ENCODE data around the gene S100A14.
"Not testable (repeated sequence)": the region's sequence is repeated elsewhere in the genome, so short reads cannot be mapped to it uniquely, and the experiment has no call there.

The S100A14 gene

GRCh38 chr1:153642161-153642560 lies 26.0 kb upstream of the S100A14 start:
- TF ChIP-seq SPI1 (IDR thresholded peaks at IDR 0.05; ENCODE audit: borderline replicate concordance, low read depth) = no peak
- TF ChIP-seq CTCF (IDR thresholded peaks at IDR 0.05; ENCODE audit: insufficient read depth, low read length) = no peak
- TF ChIP-seq GABPA (IDR thresholded peaks at IDR 0.05; ENCODE audit: low read depth) = no peak
- DNase-seq (ENCODE audit: low read depth in 1 of 2, low spot score in 1 of 2) = no peak
- H3K27me3 ChIP-seq (ENCODE audit: insufficient read depth, poor library complexity, severe bottlenecking) = no peaks in the 10 kb centered on the region

DNA sequence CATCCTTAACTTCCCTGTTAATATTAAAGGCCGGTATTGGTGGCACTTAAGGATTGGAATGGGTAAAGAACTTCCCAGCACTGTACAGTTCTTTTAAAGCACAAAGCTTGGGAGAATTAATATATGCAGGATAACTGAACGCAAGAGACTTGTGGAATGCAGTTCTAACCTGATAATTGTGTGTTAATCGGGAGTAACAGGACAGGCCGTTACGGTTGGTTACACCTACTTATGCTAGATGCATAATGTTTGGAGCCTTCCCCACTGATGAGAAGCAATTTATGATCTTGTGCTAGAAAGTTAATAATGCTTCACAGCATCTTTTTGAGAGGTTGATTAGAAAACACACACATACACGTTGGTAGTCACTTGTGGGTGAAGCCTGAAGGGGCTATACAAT lies 24.7 kb upstream of the S100A14 start:
- TF ChIP-seq GABPA (IDR thresholded peaks at IDR 0.05; ENCODE audit: low read depth) (no peak), CTCF (IDR thresholded peaks at IDR 0.05; ENCODE audit: insufficient read depth, low read length) (no peak), SPI1 (IDR thresholded peaks at IDR 0.05; ENCODE audit: borderline replicate concordance, low read depth) (no peak), POLR2AphosphoS5 (IDR thresholded peaks at IDR 0.05; ENCODE audit: low read depth) (no peak)
- TF ChIP-seq, protein P1, sequence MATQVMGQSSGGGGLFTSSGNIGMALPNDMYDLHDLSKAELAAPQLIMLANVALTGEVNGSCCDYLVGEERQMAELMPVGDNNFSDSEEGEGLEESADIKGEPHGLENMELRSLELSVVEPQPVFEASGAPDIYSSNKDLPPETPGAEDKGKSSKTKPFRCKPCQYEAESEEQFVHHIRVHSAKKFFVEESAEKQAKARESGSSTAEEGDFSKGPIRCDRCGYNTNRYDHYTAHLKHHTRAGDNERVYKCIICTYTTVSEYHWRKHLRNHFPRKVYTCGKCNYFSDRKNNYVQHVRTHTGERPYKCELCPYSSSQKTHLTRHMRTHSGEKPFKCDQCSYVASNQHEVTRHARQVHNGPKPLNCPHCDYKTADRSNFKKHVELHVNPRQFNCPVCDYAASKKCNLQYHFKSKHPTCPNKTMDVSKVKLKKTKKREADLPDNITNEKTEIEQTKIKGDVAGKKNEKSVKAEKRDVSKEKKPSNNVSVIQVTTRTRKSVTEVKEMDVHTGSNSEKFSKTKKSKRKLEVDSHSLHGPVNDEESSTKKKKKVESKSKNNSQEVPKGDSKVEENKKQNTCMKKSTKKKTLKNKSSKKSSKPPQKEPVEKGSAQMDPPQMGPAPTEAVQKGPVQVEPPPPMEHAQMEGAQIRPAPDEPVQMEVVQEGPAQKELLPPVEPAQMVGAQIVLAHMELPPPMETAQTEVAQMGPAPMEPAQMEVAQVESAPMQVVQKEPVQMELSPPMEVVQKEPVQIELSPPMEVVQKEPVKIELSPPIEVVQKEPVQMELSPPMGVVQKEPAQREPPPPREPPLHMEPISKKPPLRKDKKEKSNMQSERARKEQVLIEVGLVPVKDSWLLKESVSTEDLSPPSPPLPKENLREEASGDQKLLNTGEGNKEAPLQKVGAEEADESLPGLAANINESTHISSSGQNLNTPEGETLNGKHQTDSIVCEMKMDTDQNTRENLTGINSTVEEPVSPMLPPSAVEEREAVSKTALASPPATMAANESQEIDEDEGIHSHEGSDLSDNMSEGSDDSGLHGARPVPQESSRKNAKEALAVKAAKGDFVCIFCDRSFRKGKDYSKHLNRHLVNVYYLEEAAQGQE (IDR thresholded peaks at IDR 0.05; ENCODE audit: insufficient replicate concordance, low read depth) = no peak
- H3K27me3 ChIP-seq (ENCODE audit: insufficient read depth, poor library complexity, severe bottlenecking) = no peaks in the 10 kb centered on the region
- H3K27ac ChIP-seq (replicated peaks) = no peak overlapping the region
- H3K4me3 ChIP-seq (replicated peaks; ENCODE audit: insufficient read depth, low read length) = no peak overlapping the region
- no peak for DNase-seq (ENCODE audit: low read depth in 1 of 2, low spot score in 1 of 2)

More at GRCh38 chr1:153642161-153642560, 26.0 kb upstream of the S100A14 start:
- H3K27ac ChIP-seq (replicated peaks) = no peak overlapping the region
- no peak overlapping the region for H3K4me3 ChIP-seq (replicated peaks; ENCODE audit: insufficient read depth, low read length)

- not testable (repeated sequence) for DNase-seq (ENCODE audit: low read depth in 1 of 2, low spot score in 1 of 2); H3K27ac ChIP-seq (replicated peaks); H3K27me3 ChIP-seq (ENCODE audit: insufficient read depth, poor library complexity, severe bottlenecking); H3K4me3 ChIP-seq (replicated peaks; ENCODE audit: insufficient read depth, low read length)
Observed at GRCh38 chr1:153640213-153640612, 24.1 kb upstream of the S100A14 start.

DNA sequence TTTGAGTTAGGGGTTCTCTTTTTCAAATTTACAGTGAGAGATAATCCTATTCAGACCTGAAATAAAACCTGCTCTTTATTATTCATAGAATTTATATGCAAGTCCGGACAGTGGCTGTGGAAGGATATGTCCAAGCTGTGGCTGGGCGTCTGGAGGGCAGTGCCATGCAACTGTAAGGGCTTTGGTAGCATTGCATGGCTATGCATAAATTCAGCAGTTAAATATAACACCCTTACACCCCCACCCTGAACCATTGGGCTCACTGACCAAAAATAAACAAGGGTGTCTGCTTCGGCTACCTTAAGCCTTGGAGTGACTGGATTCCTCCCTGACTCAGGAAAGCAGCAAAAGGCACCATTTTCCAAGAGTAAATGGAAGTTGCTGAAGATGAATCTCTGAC lies 23.2 kb upstream of the S100A14 start:
- DNase-seq (ENCODE audit: low read depth in 1 of 2, low spot score in 1 of 2) = no peak
- TF ChIP-seq GABPA (IDR thresholded peaks at IDR 0.05; ENCODE audit: low read depth) (no peak), SPI1 (IDR thresholded peaks at IDR 0.05; ENCODE audit: borderline replicate concordance, low read depth) (no peak), CTCF (IDR thresholded peaks at IDR 0.05; ENCODE audit: insufficient read depth, low read length) (no peak), POLR2AphosphoS5 (IDR thresholded peaks at IDR 0.05; ENCODE audit: low read depth) (no peak)
- TF ChIP-seq, protein P1 (IDR thresholded peaks at IDR 0.05; ENCODE audit: insufficient replicate concordance, low read depth) = no peak

More for the DNA sequence above, 23.2 kb upstream of the S100A14 start:
- H3K27me3 ChIP-seq (ENCODE audit: insufficient read depth, poor library complexity, severe bottlenecking) = no peaks in the 10 kb centered on the region
- H3K4me3 ChIP-seq (replicated peaks; ENCODE audit: insufficient read depth, low read length) = no peak overlapping the region
- H3K27ac ChIP-seq (replicated peaks) = no peak overlapping the region
